ENCODE data around the gene CDK6. TPM values are rescaled to one million over a fixed set of nuclear protein-coding genes. Genes with fewer than 3 reads are reported as not detected.

The CDK6 gene
- total and polyA plus RNA-seq, 10 of the 15 experiments (the other 5 are each of a cell fraction or from before 2014, with no cell fraction given), result 8.0 to 118 (median 45.8) TPM

- no peak for TF ChIP-seq ELK1 (IDR thresholded peaks at IDR 0.05; ENCODE audit: low read depth, low read length)
Observed at GRCh38 chr7:92681633-92682032, 154.7 kb downstream of the CDK6 start (continued).

- SMC1A ChIA-PET (ENCODE audit: uncharacterized antibody, unreplicated experiment), result interaction anchor here (0.9 to 1.4 kb wide), 2 partner anchors 9 to 10 kb away, joined by 3 to 4 read pairs; no protein-coding TSS in a partner anchor
- Histone ChIP-seq H4K20me1 (ENCODE audit: control insufficient read depth, insufficient read depth) (no peaks in the 10 kb centered on the region), H3K36me3 (ENCODE audit: control insufficient read depth in 2 of 2, insufficient read depth in 2 of 2, low read length in 1 of 2) (no peaks in the 10 kb centered on the region), H2AFZ (ENCODE audit: control insufficient read depth, low read depth, low read length) (no peak overlapping the region), H3K4me3 (no peak overlapping the region), H3K9ac (ENCODE audit: control insufficient read depth, insufficient read depth, low read length) (no peak overlapping the region), H3K9me3 (replicated peaks; ENCODE audit: control insufficient read depth, insufficient read depth, low read length) (no peaks in the 10 kb centered on the region; the same call in 2 of the 3 replicates), H3K79me2 (ENCODE audit: control insufficient read depth, insufficient read depth, low read length) (no peaks in the 10 kb centered on the region; the same call in 1 of the 2 replicates), H3K4me2 (ENCODE audit: control insufficient read depth, insufficient read depth) (no peak overlapping the region), H3K27ac (ENCODE audit: control insufficient read depth, insufficient read depth) (no peak overlapping the region), H3K4me1 (ENCODE audit: control insufficient read depth, insufficient read depth, low read length) (no peaks in the 10 kb centered on the region), H3K27me3 (replicated peaks in 1 of 2; ENCODE audit: control insufficient read depth in 2 of 2, insufficient read depth in 2 of 2, low read length in 1 of 2) (no peaks in the 10 kb centered on the region)
- POLR2A ChIA-PET, result interaction anchor here (1.1 kb wide), 1 partner anchor 49 kb away, joined by 3 read pairs; no protein-coding TSS in a partner anchor
- DNase-seq (ENCODE audit: low read depth, low spot score) (no peak), ATAC-seq (no peak; the same call in 2 of the 3 replicates), FAIRE-seq (no peak)
- CTCF ChIA-PET, result interaction anchor here (0.7 to 1.4 kb wide), 3 partner anchors 10 to 59 kb away, joined by 3 to 6 read pairs (median 4); no protein-coding TSS in a partner anchor
- in situ Hi-C loops (cut with MboI) (no loop called here), intact Hi-C loops (cut with micrococcal nuclease; ENCODE audit: unreplicated experiment) (no loop called here)
- WGBS (ENCODE audit: insufficient coverage, insufficient replicate concordance, low lambda C conversion rate, missing lambda C conversion rate), result 100% methylated on average over 1 of the region's 1 CpG
- no TSS peak for BruUV-seq (replicated peaks)
- RAD21 ChIA-PET (ENCODE audit: unreplicated experiment), result no interaction called here
- TF ChIP-seq IRF5 (IDR thresholded peaks at IDR 0.05; ENCODE audit: borderline replicate concordance) (no peak), CBX3 (IDR thresholded peaks at IDR 0.05; ENCODE audit: borderline replicate concordance, low read depth) (no peak), ZSCAN29 (IDR thresholded peaks at IDR 0.05) (no peak), NBN (IDR thresholded peaks at IDR 0.05) (no peak), MYC (IDR thresholded peaks at IDR 0.05; ENCODE audit: insufficient read depth, insufficient read length, insufficient replicate concordance, low read length, severe bottlenecking) (no peak)
Observed at GRCh38 chr7:92680442-92680841, 155.9 kb downstream of the CDK6 start.

Data from GM12878 (cell line).